Endothelial cell (in vitro differentiated cells): Measurements from ENCODE around the gene SRGAP3. TPM values are rescaled to one million over a fixed set of nuclear protein-coding genes. Genes with fewer than 3 reads are reported as not detected.

Experiments
- DNase-seq: peaks from one replicate; pipeline ENCODE4 v3.0.0; 2021; ENCODE audit warnings: low spot score
- H3K27ac Mint-ChIP-seq: one replicate; pipeline ENCODE4 v1.8.0; 2021; ENCODE audit warnings: mixed read lengths, inconsistent platforms; ENCODE audit not compliant: unreplicated experiment
- H3K27me3 Mint-ChIP-seq: one replicate; pipeline ENCODE4 v1.8.0; 2021; ENCODE audit warnings: mild to moderate bottlenecking, moderate library complexity, mixed read lengths, inconsistent platforms; ENCODE audit not compliant: unreplicated experiment
- H3K36me3 Mint-ChIP-seq: one replicate; pipeline ENCODE4 v1.8.0; 2021; ENCODE audit warnings: mild to moderate bottlenecking, low read depth, mixed read lengths, inconsistent platforms; ENCODE audit not compliant: unreplicated experiment
- H3K4me1 Mint-ChIP-seq: one replicate; pipeline ENCODE4 v1.8.0; 2021; ENCODE audit warnings: mild to moderate bottlenecking, mixed read lengths, inconsistent platforms; ENCODE audit not compliant: unreplicated experiment
- H3K4me3 Mint-ChIP-seq: one replicate; pipeline ENCODE4 v1.8.0; 2021; ENCODE audit warnings: mild to moderate bottlenecking, mixed read lengths, inconsistent platforms; ENCODE audit not compliant: unreplicated experiment
- H3K9me3 Mint-ChIP-seq: one replicate; pipeline ENCODE4 v1.8.0; 2021; ENCODE audit warnings: mixed read lengths, inconsistent platforms; ENCODE audit not compliant: unreplicated experiment
- CTCF ChIP-seq: fragments of 200-600 bp; sonication (generic); IDR thresholded peaks from one replicate; pipeline ENCODE4 v1.5.0; 2021; ENCODE audit warnings: antibody characterized with exemption; ENCODE audit not compliant: unreplicated experiment
- total RNA-seq: library from RNA; stranded (reverse); fragmentation: NEBNext Ultra II Directional; extraction: Animal tissue kit (Norgen Biotek cat#: 25700); gene quantifications from one replicate; pipeline ENCODE4 v1.2.1, GENCODE V29; 2021; ENCODE audit not compliant: unreplicated experiment

The SRGAP3 gene
- total RNA-seq, 1 donor from 2014 or later: 12.0 TPM

- no peaks in the 10 kb centered on the region for H3K36me3 Mint-ChIP-seq
- no peak for TF ChIP-seq CTCF
These were observed 148.9 kb downstream of the SRGAP3 start for GRCh38 chr3:9100513-9100894.

DNA sequence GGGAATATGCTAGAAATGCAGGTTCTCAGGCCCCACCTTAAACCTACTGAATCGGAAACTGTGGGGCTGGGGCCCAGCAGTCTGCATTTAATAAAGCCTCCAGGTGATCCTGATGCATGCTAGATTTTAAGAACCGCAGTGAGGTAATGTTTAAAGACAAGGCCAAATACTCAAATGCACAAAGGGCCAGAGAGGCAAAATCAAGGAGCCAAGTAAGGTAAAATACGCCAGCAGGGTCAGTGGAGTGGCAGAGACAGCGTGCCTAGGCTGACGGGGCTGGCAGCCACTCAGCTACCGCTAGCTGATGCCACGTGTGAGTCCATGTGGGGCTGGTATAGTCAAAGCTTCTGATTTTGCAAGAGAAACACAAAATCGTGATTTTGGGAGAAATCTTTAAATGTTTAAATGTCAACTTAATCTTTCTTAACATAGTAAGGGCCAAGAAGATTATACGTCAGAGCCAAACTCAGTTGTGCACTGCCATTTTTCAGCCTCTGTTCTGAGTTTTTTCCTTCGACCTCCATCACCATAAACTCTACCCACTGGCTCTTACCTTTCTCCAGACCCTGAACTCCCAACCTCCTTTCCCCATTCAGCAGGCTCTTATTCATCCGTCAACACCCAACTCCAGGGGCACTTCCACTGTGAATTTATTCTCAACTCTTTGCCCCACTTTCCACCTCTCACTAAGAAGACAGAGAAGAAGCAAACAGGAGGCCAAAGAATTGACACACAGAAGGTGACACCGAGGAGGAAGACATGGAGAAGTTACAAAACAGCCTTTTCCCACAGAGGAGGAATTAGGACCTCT lies 149.5 kb downstream of the SRGAP3 start:
- DNase-seq: no peak
- Mint-ChIP-seq H3K4me1 (no peaks in the 10 kb centered on the region), H3K4me3 (no peak overlapping the region), H3K27me3 (peaks cover 1% of the 10 kb centered on the region), H3K27ac (no peak overlapping the region), H3K36me3 (no peaks in the 10 kb centered on the region), H3K9me3 (no peaks in the 10 kb centered on the region)
- TF ChIP-seq CTCF: no peak

More at GRCh38 chr3:9100513-9100894, 148.9 kb downstream of the SRGAP3 start:
- no peaks in the 10 kb centered on the region for H3K9me3 Mint-ChIP-seq
- H3K27ac Mint-ChIP-seq: no peak overlapping the region
- DNase-seq: no peak
- H3K4me3 Mint-ChIP-seq: no peak overlapping the region
- H3K27me3 Mint-ChIP-seq: peaks cover 1% of the 10 kb centered on the region
- no peaks in the 10 kb centered on the region for H3K4me1 Mint-ChIP-seq

DNA sequence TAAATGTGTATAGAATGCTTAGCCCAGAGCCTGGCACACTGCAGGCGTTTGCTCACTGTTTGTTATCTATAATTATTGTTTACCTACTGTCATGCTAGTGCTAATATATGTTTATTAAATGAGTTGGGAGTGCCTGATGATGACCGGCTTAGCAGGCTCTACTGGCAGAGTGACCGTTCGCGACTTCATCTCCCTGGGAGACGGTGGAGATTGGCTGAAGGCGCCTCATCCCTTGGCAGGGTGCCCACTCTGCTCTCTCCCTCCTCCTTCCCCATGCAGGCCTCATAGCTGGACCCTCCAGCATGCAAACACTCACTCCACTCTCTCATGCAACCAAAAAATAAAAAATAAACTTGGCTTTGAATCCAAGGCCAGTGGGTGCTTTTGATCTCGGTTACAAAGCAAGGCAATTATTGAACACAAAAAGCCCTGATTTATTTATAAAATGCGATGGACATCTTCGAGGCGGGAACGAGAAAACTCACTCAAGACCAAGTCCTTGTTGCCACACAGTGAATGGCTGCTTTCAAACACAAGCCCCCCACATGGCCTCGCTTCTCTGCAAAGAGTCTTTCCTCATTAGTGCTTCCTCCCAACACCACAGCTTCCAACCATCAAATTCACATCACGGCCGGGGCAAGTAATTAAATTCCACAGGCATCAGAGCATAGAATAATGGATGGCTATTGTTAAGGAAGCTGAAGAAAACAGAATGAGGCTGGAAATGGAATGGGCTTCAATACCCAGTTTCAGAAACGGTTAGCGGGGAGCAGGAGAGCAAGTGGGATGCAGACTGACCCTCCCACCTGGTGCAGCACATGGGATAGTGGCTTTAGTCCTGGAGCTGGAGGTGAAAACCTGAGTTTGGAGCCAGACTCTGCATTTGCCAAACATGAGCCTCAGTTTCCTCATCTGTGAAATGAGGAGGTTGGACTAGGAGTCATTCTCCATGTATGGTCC lies 150.4 kb downstream of the SRGAP3 start:
- H3K27ac Mint-ChIP-seq: no peak overlapping the region
- no peak for TF ChIP-seq CTCF
- no peaks in the 10 kb centered on the region for H3K9me3 Mint-ChIP-seq
- no peaks in the 10 kb centered on the region for H3K4me1 Mint-ChIP-seq
- DNase-seq: no peak
- H3K4me3 Mint-ChIP-seq: no peak overlapping the region
- no peaks in the 10 kb centered on the region for H3K36me3 Mint-ChIP-seq
- H3K27me3 Mint-ChIP-seq: peaks cover 1% of the 10 kb centered on the region

DNA sequence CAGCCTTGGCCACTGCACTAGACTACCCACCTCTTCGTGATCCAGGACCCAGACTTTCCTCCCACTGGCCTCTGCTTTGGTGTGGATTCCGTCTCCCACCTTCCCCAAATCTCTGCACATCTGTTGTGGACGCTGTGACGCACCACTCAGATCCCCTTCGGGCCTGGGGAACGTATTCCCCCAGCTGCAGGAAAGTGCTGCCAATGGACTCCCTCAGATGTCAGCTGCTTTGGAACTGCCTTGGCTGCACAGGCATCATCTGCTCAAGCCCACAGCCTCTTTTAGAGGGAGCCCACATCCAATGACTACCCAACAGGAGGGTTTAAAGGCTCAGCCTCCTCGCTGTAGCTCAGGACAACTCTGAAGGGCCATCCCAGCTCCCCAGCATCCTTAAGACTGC lies 152.0 kb downstream of the SRGAP3 start:
- DNase-seq: no peak
- H3K27me3 Mint-ChIP-seq: peaks cover 1% of the 10 kb centered on the region
- no peaks in the 10 kb centered on the region for H3K4me1 Mint-ChIP-seq
- H3K4me3 Mint-ChIP-seq: no peak overlapping the region
- no peak overlapping the region for H3K27ac Mint-ChIP-seq
- TF ChIP-seq CTCF: no peak
- no peaks in the 10 kb centered on the region for H3K36me3 Mint-ChIP-seq
- no peaks in the 10 kb centered on the region for H3K9me3 Mint-ChIP-seq
